Esophagus muscularis mucosa (tissue), 3 donors: Measurements from ENCODE around the gene CDK17.

ENCODE experiments used
- CTCF ChIP-seq, 3 experiments: fragments of 200-600 bp in 2 of 3; fragments of 450-650 bp in 1 of 3; sonication (generic) in 2 of 3; IDR thresholded peaks; one replicate each; pipeline ENCODE4 v1.5.1; 2017 to 2019; ENCODE audit warnings: antibody characterized with exemption in 3 of 3, mild to moderate bottlenecking in 2 of 3, moderate library complexity in 1 of 3
- POLR2A ChIP-seq: fragments of 450-650 bp; IDR thresholded peaks from one replicate; pipeline ENCODE4 v1.6.1; 2017; ENCODE audit warnings: antibody characterized with exemption, moderate library complexity, mild to moderate bottlenecking, low read depth

GRCh38 chr12:96343347-96343954, 56.8 kb downstream of the CDK17 start:
- TF ChIP-seq CTCF (IDR thresholded peaks at IDR 0.05) (no peak), POLR2A (no peak)
